Measurements from ENCODE around the gene TM9SF2.

Gene TM9SF2

GRCh38 chr13:99596180-99596579 is 94.9 kb downstream of the TM9SF2 start:
- H3K9me3 Mint-ChIP-seq, result no peaks in the 10 kb centered on the region
- H3K27ac Mint-ChIP-seq, result no peak overlapping the region
- H3K4me3 Mint-ChIP-seq, result no peak overlapping the region
- peaks cover 20% of the 10 kb centered on the region for H3K27me3 Mint-ChIP-seq (ENCODE audit: low read depth)
- H3K4me1 Mint-ChIP-seq (ENCODE audit: low read depth), result peaks cover under 1% of the 10 kb centered on the region
- H3K36me3 Mint-ChIP-seq (ENCODE audit: low read depth), result no peaks in the 10 kb centered on the region

- Mint-ChIP-seq H3K36me3 (ENCODE audit: low read depth) (no peaks in the 10 kb centered on the region), H3K27me3 (ENCODE audit: low read depth) (peaks cover 18% of the 10 kb centered on the region), H3K9me3 (no peaks in the 10 kb centered on the region), H3K4me1 (ENCODE audit: low read depth) (peaks cover 17% of the 10 kb centered on the region), H3K27ac (no peak overlapping the region), H3K4me3 (no peak overlapping the region)
These were observed 99.0 kb downstream of the TM9SF2 start for GRCh38 chr13:99600318-99600717.

GRCh38 chr13:99601535-99601934 is 100.3 kb downstream of the TM9SF2 start:
- Mint-ChIP-seq H3K4me1 (ENCODE audit: low read depth) (peaks cover 27% of the 10 kb centered on the region), H3K9me3 (no peaks in the 10 kb centered on the region), H3K27me3 (ENCODE audit: low read depth) (peaks cover 16% of the 10 kb centered on the region), H3K27ac (peak overlapping the region; percentile 6), H3K4me3 (peak overlapping the region; percentile 2), H3K36me3 (ENCODE audit: low read depth) (no peaks in the 10 kb centered on the region)

GRCh38 chr13:99604636-99605035 is 103.4 kb downstream of the TM9SF2 start:
- Mint-ChIP-seq H3K4me3 (no peak overlapping the region), H3K27me3 (ENCODE audit: low read depth) (peaks cover 12% of the 10 kb centered on the region), H3K4me1 (ENCODE audit: low read depth) (peaks cover 32% of the 10 kb centered on the region), H3K9me3 (no peaks in the 10 kb centered on the region), H3K36me3 (ENCODE audit: low read depth) (no peaks in the 10 kb centered on the region), H3K27ac (no peak overlapping the region)

- Mint-ChIP-seq H3K27me3 (ENCODE audit: low read depth) (peaks cover 12% of the 10 kb centered on the region), H3K4me1 (ENCODE audit: low read depth) (peaks cover 35% of the 10 kb centered on the region), H3K27ac (peak overlapping the region; percentile 81), H3K9me3 (no peaks in the 10 kb centered on the region), H3K4me3 (peak overlapping the region; percentile 86), H3K36me3 (ENCODE audit: low read depth) (no peaks in the 10 kb centered on the region)
These were observed 104.4 kb downstream of the TM9SF2 start for GRCh38 chr13:99605420-99606323.

- H3K4me3 Mint-ChIP-seq, result peak within 1 kb of the TSS; percentile 86
- H3K27me3 Mint-ChIP-seq (ENCODE audit: low read depth), result peaks cover 9% of the 10 kb centered on the region
- H3K4me1 Mint-ChIP-seq (ENCODE audit: low read depth), result peaks cover 34% of the 10 kb centered on the region
- no peaks in the 10 kb centered on the region for H3K36me3 Mint-ChIP-seq (ENCODE audit: low read depth)
- no peaks in the 10 kb centered on the region for H3K9me3 Mint-ChIP-seq
- H3K27ac Mint-ChIP-seq, result peak within 1 kb of the TSS; percentile 84
These were observed 105.2 kb downstream of the TM9SF2 start, which contains the start of gene CLYBL for GRCh38 chr13:99606324-99607066. CLYBL (plus strand) TSS chr13:99606690.

- H3K4me3 Mint-ChIP-seq, result peak overlapping the region; percentile 11
- H3K4me1 Mint-ChIP-seq (ENCODE audit: low read depth), result peaks cover 23% of the 10 kb centered on the region
- no peaks in the 10 kb centered on the region for H3K9me3 Mint-ChIP-seq
- H3K27ac Mint-ChIP-seq, result no peak overlapping the region
- no peaks in the 10 kb centered on the region for H3K36me3 Mint-ChIP-seq (ENCODE audit: low read depth)
- peaks cover under 1% of the 10 kb centered on the region for H3K27me3 Mint-ChIP-seq (ENCODE audit: low read depth)
These were observed 107.1 kb downstream of the TM9SF2 start for GRCh38 chr13:99608345-99608744.

- H3K27me3 Mint-ChIP-seq (ENCODE audit: low read depth), result no peaks in the 10 kb centered on the region
- no peaks in the 10 kb centered on the region for H3K9me3 Mint-ChIP-seq
- H3K36me3 Mint-ChIP-seq (ENCODE audit: low read depth), result no peaks in the 10 kb centered on the region
- no peak overlapping the region for H3K27ac Mint-ChIP-seq
- peaks cover 16% of the 10 kb centered on the region for H3K4me1 Mint-ChIP-seq (ENCODE audit: low read depth)
- H3K4me3 Mint-ChIP-seq, result no peak overlapping the region
These were observed 109.5 kb downstream of the TM9SF2 start for GRCh38 chr13:99610702-99611289.

Data from T-helper 1 cell treated with Interleukin-12 subunit alpha and Interleukin-12 subunit beta and Interleukin-4 antibody, amounts not matched to agents 30 μg/mL and 1 μg/mL, for 36 hours (primary cell).